GM12878 (cell line): ENCODE data around the gene DPEP1.

ENCODE experiments used
- CBX5 ChIP-seq: sonication (generic); IDR thresholded peaks from 2 replicates; pipeline ENCODE4 v1.6.1; 2016; ENCODE audit warnings: low read depth, moderate library complexity, mild to moderate bottlenecking, inconsistent platforms
- CTCF ChIP-seq, 3 experiments: IDR thresholded peaks in 2 of 3; conservative IDR thresholded peaks in 1 of 3; 2 replicates each; pipeline ENCODE4 v1.5.1; 2011; ENCODE audit warnings: low read depth in 3 of 3, low read length in 3 of 3, mild to moderate bottlenecking in 3 of 3, control low read depth in 2 of 3, moderate library complexity in 2 of 3, inconsistent platforms in 1 of 3, mixed read lengths in 1 of 3; ENCODE audit not compliant: control insufficient read depth in 2 of 3, insufficient read depth in 1 of 3; ENCODE audit errors: extremely low read depth in 1 of 3
- HDAC6 ChIP-seq: fragments of 200-600 bp; sonication (generic); IDR thresholded peaks from one replicate; pipeline ENCODE4 v1.8.0; 2017; ENCODE audit warnings: antibody characterized with exemption; ENCODE audit not compliant: unreplicated experiment
- MEF2A ChIP-seq: IDR thresholded peaks from 2 replicates; pipeline ENCODE4 v1.6.1; 2011; ENCODE audit warnings: low read depth, mild to moderate bottlenecking, low read length, moderate library complexity; ENCODE audit not compliant: insufficient read depth
- MTA2 ChIP-seq: fragments of 450-650 bp; IDR thresholded peaks from 2 replicates; pipeline ENCODE4 v1.6.1; 2016; ENCODE audit warnings: low read depth, mild to moderate bottlenecking, moderate library complexity
- PAX8 ChIP-seq: fragments of 450-650 bp; IDR thresholded peaks from 2 replicates; pipeline ENCODE4 v1.6.1; 2017; ENCODE audit warnings: mild to moderate bottlenecking, moderate library complexity
- POLR2A ChIP-seq: IDR thresholded peaks from 2 replicates; pipeline ENCODE4 v1.6.1; 2011; ENCODE audit warnings: low read depth, mild to moderate bottlenecking, low read length
- SPI1 ChIP-seq: IDR thresholded peaks from 2 replicates; pipeline ENCODE4 v1.6.1; 2011; ENCODE audit warnings: low read depth, mild to moderate bottlenecking, low read length, moderate library complexity, borderline replicate concordance; ENCODE audit not compliant: insufficient read depth
- TBL1XR1 ChIP-seq: IDR thresholded peaks from 2 replicates; pipeline ENCODE4 v1.6.1; 2012; ENCODE audit warnings: low read depth, low read length, improper control_type of control experiment
- TCF12 ChIP-seq: IDR thresholded peaks from 2 replicates; pipeline ENCODE4 v1.6.1; 2011; ENCODE audit warnings: low read depth, mild to moderate bottlenecking, low read length
- YBX1 ChIP-seq: fragments of 450-650 bp; IDR thresholded peaks from 2 replicates; pipeline ENCODE4 v1.6.1; 2016; ENCODE audit warnings: antibody characterized with exemption

GRCh38 chr16:89581861-89582563 is 31.4 kb upstream of the DPEP1 start:
- TF ChIP-seq SPI1 (no peak), CTCF (IDR thresholded peaks at IDR 0.05 in 2 of 3, conservative IDR thresholded peaks at IDR 0.05 in 1 of 3; ENCODE audit: control insufficient read depth in 2 of 3, extremely low read depth in 1 of 3, insufficient read depth in 1 of 3, low read depth in 3 of 3, low read length in 3 of 3) (no peak), POLR2A (no peak), HDAC6 (no peak), YBX1 (no peak), CBX5 (no peak), TBL1XR1 (no peak), TCF12 (no peak), MEF2A (no peak), MTA2 (no peak), PAX8 (no peak)
